ENCODE data around the gene GAD2.

The GAD2 gene

DNA sequence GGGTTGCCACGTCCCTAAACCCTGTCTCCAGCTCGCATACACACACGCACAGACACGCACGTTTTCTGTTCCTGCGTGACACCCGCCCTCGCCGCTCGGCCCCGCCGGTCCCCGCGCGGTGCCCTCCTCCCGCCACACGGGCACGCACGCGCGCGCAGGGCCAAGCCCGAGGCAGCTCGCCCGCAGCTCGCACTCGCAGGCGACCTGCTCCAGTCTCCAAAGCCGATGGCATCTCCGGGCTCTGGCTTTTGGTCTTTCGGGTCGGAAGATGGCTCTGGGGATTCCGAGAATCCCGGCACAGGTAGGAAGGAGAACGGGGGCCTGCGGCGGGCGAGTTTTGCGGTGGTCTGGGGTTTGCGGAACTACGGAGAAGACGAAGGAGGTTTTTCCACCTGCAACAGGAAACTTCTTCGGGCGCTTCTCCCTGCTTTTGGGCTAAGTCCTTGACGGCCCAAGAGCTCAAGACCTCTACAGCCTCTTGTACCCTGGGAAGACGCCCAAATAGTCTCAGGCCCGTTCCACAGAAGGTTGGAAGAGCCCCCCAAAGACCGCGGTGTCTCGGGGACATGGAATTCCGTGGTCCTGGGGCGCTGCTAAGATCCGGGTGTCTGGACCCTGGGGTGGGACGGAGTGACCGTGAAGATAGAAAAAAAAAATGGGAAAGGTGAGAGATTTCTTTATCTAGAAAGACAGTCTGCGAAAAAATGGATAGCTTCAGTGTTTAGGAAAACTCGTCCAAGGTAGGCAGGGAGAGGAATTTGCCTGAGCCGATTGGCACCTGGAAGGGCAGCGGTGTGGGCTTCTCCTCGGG is at the start of gene GAD2:
Gene GAD2, plus strand, starts transcription at position 190 of the 811 bp plus-strand sequence. Its CDS starts 36 bp downstream, at position 226.
- Histone ChIP-seq H3K4me3 (ENCODE audit: low read depth, low read length) (no peak within 1 kb of the TSS), H3K27ac (no peak within 1 kb of the TSS), H3K27me3 (replicated peaks) (peaks cover 64% of the 10 kb centered on the region), H3K36me3 (replicated peaks) (no peaks in the 10 kb centered on the region)
- TF ChIP-seq, protein P1, sequence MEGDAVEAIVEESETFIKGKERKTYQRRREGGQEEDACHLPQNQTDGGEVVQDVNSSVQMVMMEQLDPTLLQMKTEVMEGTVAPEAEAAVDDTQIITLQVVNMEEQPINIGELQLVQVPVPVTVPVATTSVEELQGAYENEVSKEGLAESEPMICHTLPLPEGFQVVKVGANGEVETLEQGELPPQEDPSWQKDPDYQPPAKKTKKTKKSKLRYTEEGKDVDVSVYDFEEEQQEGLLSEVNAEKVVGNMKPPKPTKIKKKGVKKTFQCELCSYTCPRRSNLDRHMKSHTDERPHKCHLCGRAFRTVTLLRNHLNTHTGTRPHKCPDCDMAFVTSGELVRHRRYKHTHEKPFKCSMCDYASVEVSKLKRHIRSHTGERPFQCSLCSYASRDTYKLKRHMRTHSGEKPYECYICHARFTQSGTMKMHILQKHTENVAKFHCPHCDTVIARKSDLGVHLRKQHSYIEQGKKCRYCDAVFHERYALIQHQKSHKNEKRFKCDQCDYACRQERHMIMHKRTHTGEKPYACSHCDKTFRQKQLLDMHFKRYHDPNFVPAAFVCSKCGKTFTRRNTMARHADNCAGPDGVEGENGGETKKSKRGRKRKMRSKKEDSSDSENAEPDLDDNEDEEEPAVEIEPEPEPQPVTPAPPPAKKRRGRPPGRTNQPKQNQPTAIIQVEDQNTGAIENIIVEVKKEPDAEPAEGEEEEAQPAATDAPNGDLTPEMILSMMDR (IDR thresholded peaks at IDR 0.05; ENCODE audit: low read depth, low read length, missing control alignments): no peak
- no peak for DNase-seq
- in situ Hi-C loops (cut with HindIII; ENCODE audit: low pct_ligation_motif_present, low sequenced_read_pairs): no loop called here

DNA sequence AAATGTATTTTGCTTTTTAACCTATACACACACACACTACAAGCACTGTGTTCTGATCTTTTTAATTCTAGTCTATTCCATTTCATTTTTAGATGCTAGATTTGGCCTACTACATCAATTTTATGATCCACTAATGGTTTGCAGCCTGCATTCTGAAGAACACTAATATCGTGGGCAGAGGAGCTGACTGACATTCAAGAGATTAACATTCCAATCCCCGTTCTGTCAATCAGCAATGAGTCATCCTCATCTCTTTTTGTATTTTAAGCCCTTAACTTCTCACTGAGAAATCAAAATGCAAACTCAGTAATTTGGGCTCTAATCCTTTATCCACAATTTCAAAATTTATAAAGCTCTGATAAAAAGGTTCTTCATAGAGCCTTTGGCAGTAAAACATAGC is 47.1 kb upstream of the GAD2 start:
- Histone ChIP-seq H3K4me3 (ENCODE audit: low read depth, low read length) (no peak overlapping the region), H3K36me3 (replicated peaks) (no peaks in the 10 kb centered on the region), H3K27ac (no peak overlapping the region), H3K27me3 (replicated peaks) (no peaks in the 10 kb centered on the region)
- in situ Hi-C loops (cut with HindIII; ENCODE audit: low pct_ligation_motif_present, low sequenced_read_pairs): no loop called here
- TF ChIP-seq, protein P1 (IDR thresholded peaks at IDR 0.05; ENCODE audit: low read depth, low read length, missing control alignments): no peak
- DNase-seq: no peak

DNA sequence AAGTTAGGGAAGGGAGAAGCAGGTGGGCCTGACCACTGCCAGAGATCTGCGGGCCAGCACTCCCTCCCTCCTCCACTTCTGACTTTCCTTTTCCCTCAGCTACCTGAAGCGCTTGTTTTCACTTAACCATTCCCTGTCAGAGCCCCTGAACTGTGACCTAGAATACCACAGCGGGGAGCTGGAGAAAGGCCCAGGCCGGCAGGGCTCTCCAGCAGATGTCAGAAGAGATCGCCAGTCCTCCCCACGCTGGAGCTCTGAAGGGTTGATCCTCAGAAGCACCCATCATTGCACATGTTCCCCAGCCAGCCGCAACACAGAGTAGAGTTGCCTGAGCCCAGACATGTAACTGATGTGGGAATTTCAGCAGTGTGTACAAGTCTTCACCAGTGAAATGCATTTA is 44.4 kb upstream of the GAD2 start:
- Histone ChIP-seq H3K36me3 (replicated peaks) (no peaks in the 10 kb centered on the region), H3K27me3 (replicated peaks) (no peaks in the 10 kb centered on the region), H3K27ac (no peak overlapping the region), H3K4me3 (ENCODE audit: low read depth, low read length) (no peak overlapping the region)
- in situ Hi-C loops (cut with HindIII; ENCODE audit: low pct_ligation_motif_present, low sequenced_read_pairs): no loop called here
- no peak for DNase-seq
- TF ChIP-seq, protein P1 (IDR thresholded peaks at IDR 0.05; ENCODE audit: low read depth, low read length, missing control alignments): no peak

DNA sequence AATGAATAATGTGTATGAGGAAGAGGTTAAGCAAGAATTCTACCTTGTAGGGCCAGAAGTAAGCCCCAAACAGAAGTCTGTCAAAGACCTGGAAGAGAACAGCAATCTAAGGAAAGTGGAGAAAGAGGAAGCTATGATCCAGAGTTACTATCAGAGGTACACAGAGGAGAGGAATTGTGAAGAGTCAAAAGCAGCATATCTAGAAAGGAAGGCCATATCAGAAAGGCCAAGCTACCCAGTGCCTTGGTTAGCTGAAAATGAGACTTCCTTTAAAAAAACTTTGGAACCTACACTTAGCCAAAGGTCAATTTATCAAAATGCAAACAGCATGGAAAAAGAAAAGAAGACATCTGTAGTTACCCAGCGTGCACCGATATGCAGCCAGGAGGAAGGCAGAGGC is 42.7 kb upstream of the GAD2 start:
- in situ Hi-C loops (cut with HindIII; ENCODE audit: low pct_ligation_motif_present, low sequenced_read_pairs): no loop called here
- no peaks in the 10 kb centered on the region for H3K27me3 ChIP-seq (replicated peaks)
- no peak overlapping the region for H3K27ac ChIP-seq
- no peaks in the 10 kb centered on the region for H3K36me3 ChIP-seq (replicated peaks)
- H3K4me3 ChIP-seq (ENCODE audit: low read depth, low read length): no peak overlapping the region
- TF ChIP-seq, protein P1 (IDR thresholded peaks at IDR 0.05; ENCODE audit: low read depth, low read length, missing control alignments): no peak
- DNase-seq: no peak

DNA sequence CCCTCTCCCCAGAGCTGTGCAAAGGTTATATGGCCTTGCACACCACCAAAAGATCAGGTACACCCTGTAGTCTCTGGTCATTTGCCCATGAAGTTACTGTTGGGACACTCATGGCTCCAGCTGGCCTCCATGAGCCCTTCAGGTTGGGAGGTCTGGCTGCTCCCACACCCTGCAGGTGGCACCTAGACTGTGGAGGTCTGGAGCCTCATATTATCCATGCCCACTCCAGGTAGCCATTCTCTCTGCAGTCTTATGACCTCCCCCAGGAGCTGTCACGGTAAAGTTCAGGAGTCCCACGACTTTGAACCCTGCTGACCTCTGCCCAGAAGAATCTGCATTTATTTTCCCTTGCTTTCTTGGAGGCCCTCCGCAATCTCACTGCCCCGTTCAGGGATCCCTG is 39.2 kb upstream of the GAD2 start:
- Histone ChIP-seq H3K27me3 (replicated peaks) (no peaks in the 10 kb centered on the region), H3K4me3 (ENCODE audit: low read depth, low read length) (no peak overlapping the region), H3K27ac (no peak overlapping the region), H3K36me3 (replicated peaks) (no peaks in the 10 kb centered on the region)
- no peak for DNase-seq
- in situ Hi-C loops (cut with HindIII; ENCODE audit: low pct_ligation_motif_present, low sequenced_read_pairs): no loop called here
- TF ChIP-seq, protein P1 (IDR thresholded peaks at IDR 0.05; ENCODE audit: low read depth, low read length, missing control alignments): no peak

DNA sequence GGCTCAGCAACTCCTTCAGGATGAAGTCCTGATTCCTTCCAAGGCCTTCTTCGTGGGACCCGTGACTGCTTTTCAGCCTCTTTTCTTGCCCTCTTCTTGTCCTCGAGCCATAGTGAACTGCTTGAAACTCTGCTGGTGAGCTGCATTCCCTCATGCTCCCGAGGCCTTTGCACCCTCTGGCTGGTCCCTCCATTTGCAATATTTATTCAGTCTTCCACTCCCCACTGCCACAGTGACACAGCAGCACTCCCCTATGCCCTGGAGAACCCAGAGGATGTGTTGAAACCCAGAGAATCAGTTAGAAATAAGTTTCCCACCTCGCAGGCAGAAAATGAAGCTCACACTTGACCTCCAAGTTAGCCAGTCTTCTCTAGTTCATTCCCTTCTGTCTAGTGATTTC is 22.3 kb upstream of the GAD2 start:
- no peak for DNase-seq
- no peaks in the 10 kb centered on the region for H3K27me3 ChIP-seq (replicated peaks)
- no peaks in the 10 kb centered on the region for H3K36me3 ChIP-seq (replicated peaks)
- H3K4me3 ChIP-seq (ENCODE audit: low read depth, low read length): no peak overlapping the region
- TF ChIP-seq, protein P1 (IDR thresholded peaks at IDR 0.05; ENCODE audit: low read depth, low read length, missing control alignments): no peak
- in situ Hi-C loops (cut with HindIII; ENCODE audit: low pct_ligation_motif_present, low sequenced_read_pairs): no loop called here
- H3K27ac ChIP-seq: no peak overlapping the region

Measured in brain microvascular endothelial cell (primary cell).